HG02938 (cell line): ENCODE results near the gene HDAC8.

Experiments
- ATAC-seq: cut with Tn5 transposase; IDR thresholded peaks from one replicate; pipeline ENCODE4 v1.9.1; 2021; ENCODE audit warnings: mild to moderate bottlenecking, moderate library complexity; ENCODE audit not compliant: unreplicated experiment

Gene HDAC8

DNA sequence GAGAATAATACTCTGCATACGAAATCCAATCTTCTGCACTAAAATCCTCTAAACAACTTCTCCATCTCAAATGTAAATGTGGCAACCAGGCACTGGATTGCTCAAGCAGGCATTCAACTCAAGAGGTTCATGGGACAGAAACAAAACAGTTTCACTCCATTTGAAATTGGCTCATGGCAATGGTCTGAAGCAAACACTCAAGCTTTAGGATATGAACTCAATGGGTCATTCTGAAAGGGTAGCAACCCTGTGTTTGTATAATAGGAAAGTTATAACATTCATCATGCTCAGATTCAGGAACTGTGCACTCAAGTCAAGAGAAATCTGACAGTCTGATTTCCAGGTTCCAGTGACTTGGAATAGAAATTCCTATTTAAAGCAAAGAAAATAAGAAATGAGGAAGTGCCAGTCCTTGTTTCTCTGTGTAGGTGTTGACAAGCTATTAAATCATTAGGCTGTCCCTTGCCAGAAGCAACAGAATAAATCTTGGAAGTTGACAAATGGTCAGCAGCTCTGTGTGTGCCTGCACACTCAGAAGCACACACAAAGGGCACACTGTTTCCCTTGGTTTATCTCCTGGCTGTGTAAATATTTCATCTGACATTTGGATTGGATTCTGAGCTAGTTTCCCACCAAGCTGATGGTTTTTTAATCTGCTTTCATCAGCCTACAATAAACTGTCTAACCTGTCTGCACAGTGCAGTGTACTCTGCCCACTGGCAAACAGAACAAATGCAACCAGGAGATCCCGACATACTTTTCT is 191.0 kb downstream of the HDAC8 start:
- ATAC-seq = no peak

DNA sequence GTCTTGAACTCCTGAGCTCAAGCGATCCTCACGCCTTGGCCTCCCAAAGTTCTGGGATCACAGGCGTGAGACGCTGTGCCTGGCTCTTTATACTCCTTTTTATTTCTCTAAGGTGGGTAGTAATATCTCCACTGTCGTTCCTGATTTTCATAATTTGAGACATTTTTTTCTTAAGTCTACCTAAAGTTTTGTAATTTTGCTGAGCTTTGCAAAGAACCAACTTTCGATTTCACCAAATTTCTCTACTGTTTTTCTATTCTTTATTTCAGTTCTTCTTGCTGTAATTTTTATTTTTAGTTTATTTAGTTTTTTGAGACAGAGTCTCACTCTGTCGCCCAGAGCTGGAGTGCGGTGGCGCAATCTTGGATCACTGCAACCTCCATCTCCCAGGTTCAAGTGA is 196.5 kb downstream of the HDAC8 start:
- no peak for ATAC-seq

- ATAC-seq = no peak
Observed at GRCh38 chrX:72373136-72373535, 199.5 kb downstream of the HDAC8 start.

- ATAC-seq = no peak
Observed at GRCh38 chrX:72372735-72373134, 199.9 kb downstream of the HDAC8 start.

GRCh38 chrX:72371405-72371804 is 201.2 kb downstream of the HDAC8 start:
- no peak for ATAC-seq

DNA sequence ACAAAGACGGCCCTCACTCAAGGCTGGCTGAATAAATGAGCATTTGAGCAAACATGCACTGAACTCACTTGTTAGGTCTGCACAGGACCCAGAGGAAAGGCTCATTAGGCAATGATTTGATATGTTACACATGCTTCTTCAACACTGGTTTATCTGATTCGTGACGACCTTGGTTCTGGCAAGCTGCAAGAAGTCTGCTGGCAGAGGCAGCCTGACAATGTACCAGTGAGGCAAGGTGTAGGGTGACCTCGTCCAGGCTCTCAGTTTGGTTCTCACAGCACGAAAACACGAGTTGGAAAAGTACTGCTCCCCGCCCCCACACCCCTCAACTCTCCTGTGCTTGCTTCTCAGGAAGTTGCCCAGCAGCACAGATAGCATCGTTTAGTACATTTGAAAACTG is 203.8 kb downstream of the HDAC8 start:
- ATAC-seq = no peak

GRCh38 chrX:72367516-72367915 is 205.1 kb downstream of the HDAC8 start:
- ATAC-seq = no peak

GRCh38 chrX:72366701-72367454 is 205.8 kb downstream of the HDAC8 start:
- ATAC-seq = no peak

DNA sequence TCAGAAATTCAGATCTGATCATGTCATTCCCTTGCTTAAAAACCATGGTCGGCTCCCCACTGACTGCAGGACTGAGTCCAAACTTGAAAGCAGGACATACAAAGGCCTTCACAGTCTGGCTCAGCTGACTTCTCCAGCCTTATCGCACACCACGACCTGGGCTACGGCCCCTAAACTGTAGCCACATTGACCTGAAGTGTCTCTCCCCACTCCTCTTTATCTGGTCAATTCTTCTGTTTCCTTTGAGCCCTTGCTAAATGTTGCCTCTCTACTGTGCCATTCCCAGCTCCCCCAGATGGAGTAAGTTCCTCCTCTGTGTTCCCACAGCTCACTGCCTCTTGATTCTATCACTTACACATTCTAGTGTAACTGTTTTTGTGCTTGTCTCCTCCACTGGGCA is 206.5 kb downstream of the HDAC8 start:
- ATAC-seq = no peak

DNA sequence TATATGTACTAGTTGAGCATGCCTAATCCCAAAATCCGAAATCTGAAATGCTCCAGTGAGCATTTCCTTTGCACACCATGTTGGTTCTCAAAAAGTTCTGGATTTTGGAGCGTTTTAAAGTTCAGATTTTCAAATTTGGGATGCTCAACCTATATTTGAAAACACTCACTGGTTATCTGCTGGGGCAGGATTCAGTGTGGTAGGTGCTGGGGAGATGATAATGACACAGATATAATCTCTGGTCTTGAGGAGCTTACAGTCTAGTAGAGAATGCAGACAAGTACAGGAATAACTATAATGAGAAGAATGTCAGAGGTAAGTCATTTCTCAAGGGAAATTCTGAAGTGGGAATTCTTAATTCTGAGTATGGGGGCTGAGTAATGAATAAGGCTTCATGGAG is 207.5 kb downstream of the HDAC8 start:
- no peak for ATAC-seq

GRCh38 chrX:72360326-72360725 is 212.3 kb downstream of the HDAC8 start:
- no peak for ATAC-seq

DNA sequence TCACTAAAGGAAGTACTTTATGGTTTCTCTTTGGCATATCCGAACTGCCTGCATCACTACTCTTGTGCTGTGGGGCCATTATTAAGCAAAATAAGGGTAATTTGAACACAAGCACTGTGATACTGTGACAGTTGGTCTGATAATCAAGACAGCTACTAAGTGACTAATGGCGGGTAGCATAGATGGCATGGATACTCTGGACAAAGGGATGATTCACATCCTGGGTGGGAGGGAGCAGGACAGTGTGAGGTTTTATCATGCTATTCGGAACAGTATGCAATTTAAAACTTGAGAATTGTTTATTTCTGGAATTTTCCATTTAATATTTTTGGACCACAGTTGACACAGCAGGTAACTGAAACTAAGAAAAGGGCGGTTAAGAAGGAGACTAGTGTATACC is 214.3 kb downstream of the HDAC8 start:
- no peak for ATAC-seq

- ATAC-seq = no peak
Observed at GRCh38 chrX:72352786-72353185, 219.9 kb downstream of the HDAC8 start.

GRCh38 chrX:72351606-72352334 is 220.9 kb downstream of the HDAC8 start:
- no peak for ATAC-seq

DNA sequence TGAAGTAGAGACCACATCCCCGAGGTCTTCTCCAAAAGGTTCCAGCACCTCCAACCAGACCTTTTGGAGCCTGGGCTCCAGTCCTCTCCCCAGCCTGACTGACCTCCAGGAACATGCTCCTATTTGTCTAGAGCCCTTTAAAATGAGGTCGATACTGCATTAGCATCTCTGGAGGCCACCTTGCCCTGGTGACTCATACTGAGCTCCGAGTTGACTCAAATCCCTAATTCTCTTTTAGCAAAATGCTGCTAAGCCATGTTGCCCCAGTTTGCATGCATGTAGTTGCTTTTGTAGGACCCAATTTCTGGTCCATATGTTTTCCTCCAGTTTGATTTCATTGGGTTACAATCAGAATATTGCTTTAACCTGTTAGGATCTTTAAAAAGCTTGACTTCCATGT is 223.5 kb downstream of the HDAC8 start:
- ATAC-seq = peak; percentile 95

GRCh38 chrX:72348247-72348979 is 224.2 kb downstream of the HDAC8 start:
- no peak for ATAC-seq

DNA sequence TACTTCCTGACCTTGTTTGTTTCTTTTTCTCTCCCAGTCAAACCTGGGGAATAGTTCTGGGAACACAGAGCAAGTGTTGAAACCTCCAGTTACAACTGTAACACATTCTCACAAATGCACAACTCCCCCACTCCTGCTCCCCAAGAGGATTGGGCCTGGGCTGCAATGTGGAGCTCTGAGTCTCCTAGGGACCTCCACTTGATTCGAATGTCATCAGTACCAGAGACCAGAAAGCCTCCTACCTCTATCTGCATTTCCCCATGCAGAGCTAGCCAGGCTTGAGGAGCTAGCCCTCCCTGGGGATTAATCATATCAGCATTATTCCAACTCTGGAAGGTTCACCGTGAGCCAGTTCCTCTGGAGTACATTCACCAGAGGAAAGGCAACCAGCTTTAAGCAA is 225.3 kb downstream of the HDAC8 start:
- ATAC-seq = no peak

DNA sequence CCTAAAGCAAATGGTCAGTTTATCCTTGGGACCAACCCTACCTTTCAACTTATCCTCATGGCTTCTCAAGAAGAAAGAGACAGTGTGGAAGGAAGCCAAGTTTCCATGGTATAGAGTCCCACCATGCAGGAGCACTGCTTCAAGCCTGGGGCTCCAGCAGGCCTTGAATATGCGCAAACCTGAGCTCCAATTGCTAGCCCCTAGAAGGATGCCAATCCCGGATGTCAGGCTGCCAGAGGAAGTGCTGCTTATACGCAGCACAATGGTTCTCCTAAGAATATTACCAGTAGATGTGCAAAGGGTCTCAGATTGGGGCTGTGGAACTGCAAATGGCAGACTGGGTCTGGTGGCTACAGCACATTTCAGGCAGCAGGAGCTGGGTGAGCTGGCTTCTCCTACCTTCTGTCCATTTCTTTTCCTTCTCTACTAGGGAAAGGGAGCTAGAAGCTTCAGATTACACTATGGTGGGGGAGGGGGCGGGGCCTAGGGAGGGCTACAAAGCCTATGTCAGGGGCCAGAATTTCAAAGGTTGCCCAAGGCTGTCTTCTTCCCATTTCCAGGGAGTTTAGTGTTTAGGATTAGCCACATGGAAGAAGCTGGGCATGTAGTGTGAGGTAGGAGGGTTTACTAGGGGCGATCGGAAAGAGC is 226.2 kb downstream of the HDAC8 start:
- no peak for ATAC-seq

DNA sequence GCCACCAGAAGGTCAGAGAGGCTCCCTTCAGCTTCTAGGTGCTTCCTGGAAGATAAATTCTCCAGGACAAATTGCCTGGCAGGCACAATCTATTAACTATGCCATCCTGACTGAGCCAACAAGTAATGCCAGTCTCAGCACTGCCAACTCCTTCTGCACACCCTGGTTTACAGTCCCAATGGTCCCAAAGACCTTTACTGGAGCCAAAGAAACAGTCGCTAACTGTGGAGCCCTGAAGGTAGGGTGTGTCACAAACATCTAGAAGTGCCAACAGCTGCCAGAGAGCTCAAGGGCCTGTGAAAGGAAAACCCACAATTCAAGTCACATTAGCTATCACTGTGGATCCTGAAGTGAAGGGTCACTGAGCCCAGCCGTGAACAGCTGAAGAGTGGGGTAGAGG is 232.0 kb downstream of the HDAC8 start:
- no peak for ATAC-seq

- no peak for ATAC-seq
Observed at GRCh38 chrX:72340041-72340440, 232.6 kb downstream of the HDAC8 start.

DNA sequence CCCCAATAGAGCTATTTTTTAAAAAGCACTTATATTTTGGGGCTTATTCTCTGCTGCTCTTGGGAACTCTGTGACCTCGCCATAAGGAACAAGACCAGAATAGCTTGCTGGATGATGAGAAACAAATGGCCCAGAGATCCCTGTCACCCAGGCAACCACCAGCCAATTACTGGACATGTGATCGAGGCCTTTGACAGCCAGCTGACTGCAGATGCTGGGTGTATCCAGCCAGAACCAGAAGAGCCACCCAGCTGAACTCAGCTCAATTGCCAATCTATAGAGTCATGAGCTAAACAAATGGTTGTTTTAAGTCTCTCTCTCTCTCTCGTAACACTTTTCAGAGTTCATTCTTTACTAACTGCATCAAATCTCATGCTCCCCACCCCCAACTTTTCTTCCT is 242.5 kb downstream of the HDAC8 start:
- no peak for ATAC-seq
